GM18858 (cell line): ENCODE data around the gene THUMPD3.

ENCODE experiments used
- ATAC-seq: cut with Tn5 transposase; IDR thresholded peaks from one replicate; pipeline ENCODE4 v1.9.1; 2021; ENCODE audit not compliant: unreplicated experiment

The THUMPD3 gene

DNA sequence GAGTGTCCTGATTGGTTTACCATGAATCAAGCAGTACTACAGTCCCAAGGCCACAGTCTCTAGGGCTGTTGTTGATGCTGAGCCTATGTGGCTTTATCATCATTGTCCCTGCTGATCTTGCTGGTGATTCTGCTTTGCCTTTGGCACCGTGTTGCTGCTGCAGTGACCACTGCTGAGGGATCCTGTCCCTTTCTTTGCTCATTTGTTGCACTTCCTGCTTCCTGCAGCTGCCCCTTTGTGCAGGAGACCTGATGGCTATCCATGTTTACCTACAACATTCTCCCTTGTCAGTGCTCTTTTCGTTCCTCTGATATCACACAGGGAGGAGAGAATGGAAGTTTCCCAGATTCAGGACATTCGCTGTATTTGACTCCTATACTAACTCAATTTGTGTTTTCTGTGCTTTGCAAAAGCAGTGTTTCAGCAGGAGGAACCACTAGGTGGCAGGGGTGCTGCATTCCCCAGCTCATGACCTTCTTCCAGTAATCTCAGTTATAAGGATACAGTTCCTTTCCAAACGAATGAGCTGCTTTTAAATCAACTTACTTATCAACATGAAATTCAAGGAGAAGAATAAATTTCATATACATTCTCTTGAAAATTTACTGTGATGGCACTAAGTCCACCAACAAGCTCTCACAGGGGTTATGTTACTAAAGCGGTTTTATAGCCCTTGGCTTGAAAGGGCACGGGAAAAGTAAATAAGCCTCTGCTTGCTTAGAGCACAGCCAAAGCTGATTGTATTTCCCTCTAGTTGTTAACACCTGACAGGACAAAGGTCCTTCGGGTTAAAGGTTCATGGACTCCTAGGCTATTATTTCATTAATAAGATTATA, 9.7 kb upstream of the THUMPD3 start:
- no peak for ATAC-seq

DNA sequence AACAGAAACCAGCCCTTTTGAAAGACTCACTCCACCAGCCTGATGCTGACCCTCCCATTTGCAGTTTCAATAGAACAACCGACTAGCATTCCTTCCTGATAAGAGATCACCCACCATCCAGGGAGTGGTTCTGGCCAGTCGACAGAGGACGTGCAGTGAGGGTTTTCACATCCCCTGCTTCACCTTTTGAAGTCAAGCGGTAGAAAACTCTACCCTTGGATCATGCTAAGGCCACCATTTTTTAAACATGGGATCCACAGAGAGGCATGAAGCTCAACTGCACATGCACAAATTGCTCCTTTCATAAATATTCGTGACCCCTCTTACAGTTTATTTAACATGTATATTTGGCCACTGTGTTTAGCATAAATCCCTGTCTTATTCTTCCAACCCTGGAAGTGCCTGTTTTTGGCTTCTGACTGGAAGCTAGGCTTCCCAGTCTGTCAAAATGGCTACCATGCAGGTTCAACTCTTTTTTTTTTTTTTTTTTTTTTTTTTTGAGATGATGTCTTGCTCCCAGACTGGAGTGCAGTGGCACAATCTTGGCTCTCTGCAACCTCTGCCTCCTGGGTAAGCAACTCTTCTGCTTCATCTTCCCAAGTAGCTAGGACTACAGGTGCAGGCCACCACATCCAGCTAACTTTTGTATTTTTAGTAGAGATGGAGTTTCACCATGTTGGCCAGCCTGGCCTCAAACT, 1.0 kb upstream of the THUMPD3 start:
- ATAC-seq: no peak

- ATAC-seq: no peak
These were observed 6.7 kb downstream of the THUMPD3 start for GRCh38 chr3:9369508-9369907.

- no peak for ATAC-seq
These were observed 10.6 kb downstream of the THUMPD3 start for GRCh38 chr3:9373465-9373864.

GRCh38 chr3:9377981-9378380, 15.1 kb downstream of the THUMPD3 start:
- ATAC-seq: no peak

GRCh38 chr3:9379327-9379726, 16.5 kb downstream of the THUMPD3 start:
- no peak for ATAC-seq

- ATAC-seq: no peak
These were observed 17.2 kb downstream of the THUMPD3 start for GRCh38 chr3:9380014-9380413.

GRCh38 chr3:9384141-9384828, 21.4 kb downstream of the THUMPD3 start:
- no peak for ATAC-seq

GRCh38 chr3:9385187-9386077, 22.6 kb downstream of the THUMPD3 start:
- no peak for ATAC-seq

- ATAC-seq: no peak
These were observed 23.2 kb downstream of the THUMPD3 start for GRCh38 chr3:9386078-9386459.

GRCh38 chr3:9386501-9387321, 23.9 kb downstream of the THUMPD3 start:
- ATAC-seq: no peak

- no peak for ATAC-seq
These were observed 24.4 kb downstream of the THUMPD3 start for GRCh38 chr3:9387322-9387655.

GRCh38 chr3:9388142-9388541, 25.3 kb downstream of the THUMPD3 start:
- no peak for ATAC-seq

GRCh38 chr3:9388562-9389272, 25.9 kb downstream of the THUMPD3 start:
- ATAC-seq: no peak

- ATAC-seq: no peak
These were observed 27.5 kb downstream of the THUMPD3 start for GRCh38 chr3:9390265-9390888.

DNA sequence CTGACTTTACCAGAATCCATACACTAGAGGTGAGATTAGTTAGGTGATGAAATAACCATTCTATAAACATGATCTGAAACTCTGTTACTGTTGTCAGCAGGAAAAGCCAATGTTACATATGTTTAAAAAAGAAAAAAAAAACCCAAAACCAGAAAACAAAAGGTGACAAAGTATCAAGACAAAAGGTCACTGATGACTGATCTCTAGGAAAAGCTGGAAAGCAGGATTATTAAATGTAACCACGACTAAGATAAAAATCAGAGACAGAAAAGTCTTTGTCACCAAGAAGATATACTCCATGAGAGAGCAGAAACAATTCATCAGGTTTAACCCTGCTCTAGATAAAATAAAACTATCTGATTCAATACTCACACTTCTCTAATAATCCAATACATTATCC, 29.2 kb downstream of the THUMPD3 start:
- ATAC-seq: no peak

- ATAC-seq: no peak
These were observed 32.9 kb downstream of the THUMPD3 start for GRCh38 chr3:9395570-9396300.

DNA sequence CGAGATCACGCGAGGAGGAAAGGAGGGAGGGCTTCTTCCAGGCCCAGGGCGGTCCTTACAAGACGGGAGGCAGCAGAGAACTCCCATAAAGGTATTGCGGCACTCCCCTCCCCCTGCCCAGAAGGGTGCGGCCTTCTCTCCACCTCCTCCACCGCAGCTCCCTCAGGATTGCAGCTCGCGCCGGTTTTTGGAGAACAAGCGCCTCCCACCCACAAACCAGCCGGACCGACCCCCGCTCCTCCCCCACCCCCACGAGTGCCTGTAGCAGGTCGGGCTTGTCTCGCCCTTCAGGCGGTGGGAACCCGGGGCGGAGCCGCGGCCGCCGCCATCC, 33.4 kb downstream of the THUMPD3 start:
- ATAC-seq: peak; percentile 20
